HL-60 (cell line): ENCODE data around the gene GPR12.

ENCODE experiments used
- DNase-seq, 2 experiments: peaks; one replicate each; pipeline ENCODE4 v3.0.0-alpha.2; 2010 to 2020; ENCODE audit warnings: low read depth in 1 of 2, low spot score in 1 of 2
- H3K27ac ChIP-seq: fragments of 250-450 bp; sonication (Bioruptor Pico); replicated peaks from 2 replicates; pipeline ENCODE4 v1.5.1; 2020; ENCODE audit warnings: mild to moderate bottlenecking, moderate library complexity
- H3K27me3 ChIP-seq: fragments of 250-450 bp; sonication (Bioruptor Pico); 2 replicates; pipeline ENCODE4 v1.5.1; 2021; ENCODE audit warnings: mild to moderate bottlenecking, moderate library complexity; ENCODE audit not compliant: insufficient read depth, poor library complexity, severe bottlenecking
- H3K4me3 ChIP-seq: replicated peaks from 2 replicates; pipeline ENCODE4 v1.5.1; 2011; ENCODE audit warnings: mild to moderate bottlenecking, control low read depth, low read length; ENCODE audit not compliant: insufficient read depth
- CTCF ChIP-seq: IDR thresholded peaks from one replicate; pipeline ENCODE4 v1.5.1; 2011; ENCODE audit warnings: low read length, control low read depth, inconsistent platforms; ENCODE audit not compliant: insufficient read depth
- GABPA ChIP-seq: IDR thresholded peaks from 2 replicates; pipeline ENCODE4 v1.6.1; 2012; ENCODE audit warnings: low read depth
- POLR2AphosphoS5 ChIP-seq: IDR thresholded peaks from 2 replicates; pipeline ENCODE4 v1.6.1; 2012; ENCODE audit warnings: low read depth
- REST ChIP-seq: IDR thresholded peaks from 2 replicates; pipeline ENCODE4 v1.6.1; 2012; ENCODE audit warnings: low read depth; ENCODE audit not compliant: insufficient replicate concordance
- SPI1 ChIP-seq: IDR thresholded peaks from 2 replicates; pipeline ENCODE4 v1.6.1; 2012; ENCODE audit warnings: low read depth, mild to moderate bottlenecking, borderline replicate concordance

The GPR12 gene

GRCh38 chr13:26718146-26718545 lies 42.4 kb downstream of the GPR12 start:
- H3K4me3 ChIP-seq = no peak overlapping the region
- no peaks in the 10 kb centered on the region for H3K27me3 ChIP-seq
- H3K27ac ChIP-seq = no peak overlapping the region
- TF ChIP-seq SPI1 (no peak), GABPA (no peak), CTCF (no peak), REST (no peak), POLR2AphosphoS5 (no peak)
- DNase-seq = no peak

DNA sequence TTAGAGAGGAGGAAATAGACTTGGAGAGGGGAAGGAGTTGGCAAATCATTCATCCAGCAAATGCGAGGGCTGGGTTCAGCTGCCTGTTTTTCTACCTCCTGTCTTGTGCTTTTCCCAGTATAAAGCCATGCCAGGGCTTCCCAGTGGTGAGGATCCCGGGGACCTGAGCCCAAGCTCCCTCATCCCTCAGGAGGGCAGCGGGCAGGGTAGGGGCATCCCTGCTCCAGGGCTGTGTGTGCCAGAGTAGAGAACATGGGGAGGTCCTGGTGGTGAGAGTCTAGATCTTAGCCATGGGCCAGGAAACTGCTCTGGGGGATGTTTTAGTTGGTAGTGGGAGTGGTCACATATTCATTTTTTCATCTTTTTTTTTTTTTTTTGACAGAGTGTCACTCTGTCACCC lies 43.6 kb downstream of the GPR12 start:
- H3K27me3 ChIP-seq = no peaks in the 10 kb centered on the region
- H3K27ac ChIP-seq = no peak overlapping the region
- no peak for TF ChIP-seq REST
- no peak for TF ChIP-seq GABPA
- no peak for TF ChIP-seq CTCF
- TF ChIP-seq POLR2AphosphoS5 = no peak
- TF ChIP-seq SPI1 = no peak
- DNase-seq = no peak
- no peak overlapping the region for H3K4me3 ChIP-seq

- no peak overlapping the region for H3K4me3 ChIP-seq
These were observed 47.2 kb downstream of the GPR12 start for GRCh38 chr13:26713341-26713740.

More at GRCh38 chr13:26713341-26713740, 47.2 kb downstream of the GPR12 start:
- no peak overlapping the region for H3K27ac ChIP-seq
- TF ChIP-seq SPI1 (no peak), GABPA (no peak), CTCF (no peak), REST (no peak), POLR2AphosphoS5 (no peak)
- DNase-seq = no peak
- no peaks in the 10 kb centered on the region for H3K27me3 ChIP-seq
